ENCODE data around the gene CDK5RAP3. TPM values are rescaled to one million over a fixed set of nuclear protein-coding genes. Genes with fewer than 3 reads are reported as not detected.

Gene CDK5RAP3
- polyA plus RNA-seq, 1 of the 3 experiments (the other 2 are of a cell fraction) = 208 TPM

DNA sequence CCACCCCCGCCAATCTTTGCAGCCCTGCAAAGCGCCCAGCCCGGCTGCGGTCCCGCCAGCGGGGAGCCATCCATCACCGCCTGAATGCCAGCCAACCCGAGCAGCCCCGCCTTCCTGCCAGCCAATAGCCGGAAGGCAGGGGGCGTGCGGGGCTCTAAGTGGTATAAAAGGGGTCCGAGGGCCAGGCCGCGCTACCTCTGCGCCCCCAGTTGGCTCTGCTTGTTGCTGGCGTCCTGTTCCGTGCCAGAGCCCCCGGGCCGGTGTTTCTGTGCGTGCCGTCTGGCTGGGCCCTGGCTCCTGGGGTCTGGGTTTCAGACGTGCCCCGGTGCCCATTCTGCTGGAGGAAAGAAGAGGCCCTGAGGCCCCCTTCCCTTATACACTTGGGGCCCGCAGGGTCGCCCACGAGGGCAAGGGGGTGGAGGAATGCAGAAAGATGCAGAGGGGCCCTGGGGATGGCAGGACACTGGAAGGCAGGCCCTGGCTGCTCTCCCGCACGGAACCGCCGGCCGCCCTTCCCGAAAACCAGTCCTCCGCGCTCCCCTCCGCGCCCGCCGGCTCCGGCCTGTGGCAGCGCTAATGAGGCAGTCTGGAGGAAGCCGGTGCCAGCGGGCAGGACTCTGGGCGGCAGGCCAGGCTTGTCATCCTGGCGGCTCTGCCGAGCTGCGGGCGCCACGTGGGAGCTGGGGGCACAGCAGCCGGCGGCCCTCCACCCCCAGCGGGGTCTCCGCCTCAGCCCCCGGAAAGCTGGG is 52.7 kb downstream of the CDK5RAP3 start (continued):
- TF ChIP-seq, protein P1, sequence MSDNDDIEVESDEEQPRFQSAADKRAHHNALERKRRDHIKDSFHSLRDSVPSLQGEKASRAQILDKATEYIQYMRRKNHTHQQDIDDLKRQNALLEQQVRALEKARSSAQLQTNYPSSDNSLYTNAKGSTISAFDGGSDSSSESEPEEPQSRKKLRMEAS (IDR thresholded peaks at IDR 0.05; ENCODE audit: low read depth) = peak; percentile 97
- TF ChIP-seq EP300 (IDR thresholded peaks at IDR 0.05; ENCODE audit: borderline replicate concordance in 1 of 2, low read depth in 1 of 2, low read length in 1 of 2) = peak; percentile 39 to 51; a peak in 3 of 4 replicates
- no peak for TF ChIP-seq FOXM1 (IDR thresholded peaks at IDR 0.05; ENCODE audit: low read depth)
- TF ChIP-seq CHD2 (IDR thresholded peaks at IDR 0.05; ENCODE audit: low read length, partially characterized antibody) = peak; percentile 40
- peak; percentile 98 for TF ChIP-seq MXI1 (IDR thresholded peaks at IDR 0.05; ENCODE audit: low read depth, low read length)
- TF ChIP-seq, protein P2, sequence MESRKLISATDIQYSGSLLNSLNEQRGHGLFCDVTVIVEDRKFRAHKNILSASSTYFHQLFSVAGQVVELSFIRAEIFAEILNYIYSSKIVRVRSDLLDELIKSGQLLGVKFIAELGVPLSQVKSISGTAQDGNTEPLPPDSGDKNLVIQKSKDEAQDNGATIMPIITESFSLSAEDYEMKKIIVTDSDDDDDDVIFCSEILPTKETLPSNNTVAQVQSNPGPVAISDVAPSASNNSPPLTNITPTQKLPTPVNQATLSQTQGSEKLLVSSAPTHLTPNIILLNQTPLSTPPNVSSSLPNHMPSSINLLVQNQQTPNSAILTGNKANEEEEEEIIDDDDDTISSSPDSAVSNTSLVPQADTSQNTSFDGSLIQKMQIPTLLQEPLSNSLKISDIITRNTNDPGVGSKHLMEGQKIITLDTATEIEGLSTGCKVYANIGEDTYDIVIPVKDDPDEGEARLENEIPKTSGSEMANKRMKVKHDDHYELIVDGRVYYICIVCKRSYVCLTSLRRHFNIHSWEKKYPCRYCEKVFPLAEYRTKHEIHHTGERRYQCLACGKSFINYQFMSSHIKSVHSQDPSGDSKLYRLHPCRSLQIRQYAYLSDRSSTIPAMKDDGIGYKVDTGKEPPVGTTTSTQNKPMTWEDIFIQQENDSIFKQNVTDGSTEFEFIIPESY (IDR thresholded peaks at IDR 0.05; ENCODE audit: borderline replicate concordance, low read depth) = no peak
- TF ChIP-seq RCOR1 (IDR thresholded peaks at IDR 0.05; ENCODE audit: low read length) = peak; percentile 62
- TF ChIP-seq, protein P3, sequence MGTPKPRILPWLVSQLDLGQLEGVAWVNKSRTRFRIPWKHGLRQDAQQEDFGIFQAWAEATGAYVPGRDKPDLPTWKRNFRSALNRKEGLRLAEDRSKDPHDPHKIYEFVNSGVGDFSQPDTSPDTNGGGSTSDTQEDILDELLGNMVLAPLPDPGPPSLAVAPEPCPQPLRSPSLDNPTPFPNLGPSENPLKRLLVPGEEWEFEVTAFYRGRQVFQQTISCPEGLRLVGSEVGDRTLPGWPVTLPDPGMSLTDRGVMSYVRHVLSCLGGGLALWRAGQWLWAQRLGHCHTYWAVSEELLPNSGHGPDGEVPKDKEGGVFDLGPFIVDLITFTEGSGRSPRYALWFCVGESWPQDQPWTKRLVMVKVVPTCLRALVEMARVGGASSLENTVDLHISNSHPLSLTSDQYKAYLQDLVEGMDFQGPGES (IDR thresholded peaks at IDR 0.05; ENCODE audit: low read depth, low read length) = no peak
- no peak for TF ChIP-seq NRF1 (IDR thresholded peaks at IDR 0.05; ENCODE audit: low read depth, low read length)

DNA sequence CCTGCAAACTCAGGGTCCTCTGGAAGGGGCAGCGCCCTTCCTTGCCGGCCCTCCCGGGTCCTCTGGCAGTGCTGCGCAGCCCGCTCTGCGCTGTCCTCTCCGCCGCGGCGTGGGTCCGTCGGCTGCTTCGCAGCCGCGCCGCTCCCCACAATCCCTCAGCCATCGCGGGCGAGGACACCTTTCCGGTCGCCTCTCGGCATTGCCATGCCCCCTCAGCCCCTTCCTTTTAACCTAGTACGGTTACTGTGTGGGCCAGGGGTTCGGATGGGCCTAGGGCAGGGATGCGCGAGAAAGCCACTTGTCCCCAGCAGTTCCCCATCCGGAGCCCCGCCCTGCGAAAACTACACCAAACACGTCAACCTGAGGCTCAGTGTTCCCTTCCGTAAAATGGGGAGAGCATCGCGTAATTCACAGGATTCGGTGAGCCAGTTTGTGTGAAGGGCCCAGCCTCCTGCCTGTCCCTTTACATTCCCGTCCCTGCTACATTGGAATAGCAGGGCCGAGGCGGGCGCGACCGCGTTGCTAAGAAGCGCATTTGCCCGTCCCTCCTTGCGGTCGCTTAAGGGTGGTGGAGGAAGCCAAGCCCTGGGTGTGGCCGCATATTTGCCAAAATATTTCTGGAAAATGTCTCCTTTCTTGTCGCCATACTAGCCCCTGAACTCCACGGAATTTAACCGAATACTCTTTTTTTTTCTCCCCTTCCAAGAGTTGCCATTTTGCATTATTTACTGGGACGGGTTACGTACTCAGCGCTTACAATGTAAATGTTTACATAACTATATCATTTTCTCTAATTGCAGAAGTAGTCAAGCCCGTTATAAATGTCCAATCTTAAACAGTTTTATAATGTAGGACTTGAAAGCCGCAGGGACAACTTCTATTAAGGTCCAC is 53.5 kb downstream of the CDK5RAP3 start:
- 5% methylated on average over 48 of the region's 54 CpGs for WGBS (ENCODE audit: low lambda C conversion rate)
- DNase-seq = no peak
- Histone ChIP-seq H2AFZ (ENCODE audit: low read depth) (peak overlapping the region; percentile 95), H3K79me2 (ENCODE audit: insufficient read depth) (no peaks in the 10 kb centered on the region), H3K27ac (ENCODE audit: low read depth in 2 of 2, low read length in 1 of 2) (peak overlapping the region; percentile 68 to 88), H3K9ac (peak overlapping the region; percentile 47; the same call in 1 of the 2 replicates), H4K20me1 (ENCODE audit: insufficient read depth) (no peaks in the 10 kb centered on the region), H3K36me3 (replicated peaks in 1 of 2; ENCODE audit: control insufficient read depth in 1 of 2, insufficient read depth in 2 of 2, low read length in 1 of 2) (no peaks in the 10 kb centered on the region), H3K4me3 (ENCODE audit: low read depth in 2 of 2, low read length in 1 of 2) (peak overlapping the region; percentile 43 to 78), H3K27me3 (ENCODE audit: insufficient read depth) (no peaks in the 10 kb centered on the region), H3F3A (replicated peaks; ENCODE audit: insufficient read depth) (peaks cover 43% of the 10 kb centered on the region), H3K9me2 (no peaks in the 10 kb centered on the region), H3K4me1 (ENCODE audit: control insufficient read depth in 1 of 2, insufficient read depth in 2 of 2, low read depth in 1 of 2, low read length in 1 of 2) (peaks cover 25 to 33% of the 10 kb centered on the region in 2 experiments; a peak in 3 of 4 replicates), H3K9me3 (no peaks in the 10 kb centered on the region), H3K4me2 (peak overlapping the region; percentile 100)
- CTCF ChIA-PET = interaction anchor here (0.5 to 31.3 kb wide), 35 partner anchors 9 to 594 kb away, joined by 3 to 1752 read pairs (median 6); partner anchors contain the start of genes CBX1, CDK5RAP3, COPZ2 and NFE2L1
- no peak for TF ChIP-seq NFIC (IDR thresholded peaks at IDR 0.05; ENCODE audit: borderline replicate concordance)
- peak; percentile 40 for TF ChIP-seq NRF1 (IDR thresholded peaks at IDR 0.05; ENCODE audit: low read depth, low read length)
- POLR2A ChIA-PET = interaction anchor here (0.8 to 2.6 kb wide), 5 partner anchors 9 to 99 kb away, joined by 3 to 9 read pairs (median 7); partner anchors contain the start of genes CBX1 and NFE2L1

Data from SK-N-SH (cell line).